Nephron (organoid): Measurements from ENCODE around the gene DUSP3.
A peak's percentile ranks its signal among the peaks of the same experiment; 100 is the strongest.

Experiments used
- H3K27ac Mint-ChIP-seq, 3 experiments: 2 replicates each; pipeline ENCODE4 v1.8.0; 2020; ENCODE audit warnings: mixed read lengths in 3 of 3, mild to moderate bottlenecking in 2 of 3, moderate library complexity in 1 of 3
- H3K27me3 Mint-ChIP-seq: 2 replicates; pipeline ENCODE4 v1.8.0; 2021; ENCODE audit warnings: low read depth, mild to moderate bottlenecking, moderate library complexity, mixed read lengths
- H3K36me3 Mint-ChIP-seq: 2 replicates; pipeline ENCODE4 v1.8.0; 2020; ENCODE audit warnings: low read depth, mixed read lengths
- H3K4me1 Mint-ChIP-seq: 2 replicates; pipeline ENCODE4 v1.8.0; 2020; ENCODE audit warnings: mixed read lengths
- H3K4me3 Mint-ChIP-seq, 3 experiments: 2 replicates each; pipeline ENCODE4 v1.8.0; 2020; ENCODE audit warnings: mild to moderate bottlenecking in 3 of 3, mixed read lengths in 3 of 3, moderate library complexity in 2 of 3
- H3K9me3 Mint-ChIP-seq: 2 replicates; pipeline ENCODE4 v1.8.0; 2020; ENCODE audit warnings: mixed read lengths
- TF ChIP-seq, protein P1 (sequence below), 3 experiments: fragments of 200-600 bp; sonication (generic); IDR thresholded peaks; one replicate each; pipeline ENCODE4 v1.5.0; 2021; ENCODE audit warnings: antibody characterized with exemption in 3 of 3; ENCODE audit not compliant: unreplicated experiment in 3 of 3

The DUSP3 gene

DNA sequence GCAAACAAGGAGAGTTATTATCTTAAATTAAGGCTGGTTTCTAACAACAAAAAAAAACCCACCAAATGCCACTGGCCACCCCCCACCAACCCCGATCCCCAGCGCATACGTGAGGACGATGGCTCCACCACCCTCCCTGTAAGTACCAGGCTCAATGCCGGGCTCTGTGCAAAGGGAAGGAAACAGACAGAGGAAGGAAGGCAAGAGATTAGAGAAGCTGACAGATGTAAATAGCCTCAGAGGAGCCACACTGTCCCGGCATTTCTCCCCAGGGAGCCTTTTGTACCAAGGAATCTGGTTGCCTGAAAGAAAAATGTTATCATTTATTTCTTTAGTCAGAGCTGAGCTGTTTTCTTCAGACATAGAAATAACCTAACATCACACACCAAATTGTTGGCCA is 33.2 kb downstream of the DUSP3 start:
- peaks cover 5% of the 10 kb centered on the region for H3K4me1 Mint-ChIP-seq
- H3K4me3 Mint-ChIP-seq: no peak overlapping the region
- H3K9me3 Mint-ChIP-seq: no peaks in the 10 kb centered on the region
- TF ChIP-seq, protein P1, sequence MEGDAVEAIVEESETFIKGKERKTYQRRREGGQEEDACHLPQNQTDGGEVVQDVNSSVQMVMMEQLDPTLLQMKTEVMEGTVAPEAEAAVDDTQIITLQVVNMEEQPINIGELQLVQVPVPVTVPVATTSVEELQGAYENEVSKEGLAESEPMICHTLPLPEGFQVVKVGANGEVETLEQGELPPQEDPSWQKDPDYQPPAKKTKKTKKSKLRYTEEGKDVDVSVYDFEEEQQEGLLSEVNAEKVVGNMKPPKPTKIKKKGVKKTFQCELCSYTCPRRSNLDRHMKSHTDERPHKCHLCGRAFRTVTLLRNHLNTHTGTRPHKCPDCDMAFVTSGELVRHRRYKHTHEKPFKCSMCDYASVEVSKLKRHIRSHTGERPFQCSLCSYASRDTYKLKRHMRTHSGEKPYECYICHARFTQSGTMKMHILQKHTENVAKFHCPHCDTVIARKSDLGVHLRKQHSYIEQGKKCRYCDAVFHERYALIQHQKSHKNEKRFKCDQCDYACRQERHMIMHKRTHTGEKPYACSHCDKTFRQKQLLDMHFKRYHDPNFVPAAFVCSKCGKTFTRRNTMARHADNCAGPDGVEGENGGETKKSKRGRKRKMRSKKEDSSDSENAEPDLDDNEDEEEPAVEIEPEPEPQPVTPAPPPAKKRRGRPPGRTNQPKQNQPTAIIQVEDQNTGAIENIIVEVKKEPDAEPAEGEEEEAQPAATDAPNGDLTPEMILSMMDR (IDR thresholded peaks at IDR 0.05; ENCODE audit: unreplicated experiment in 3 of 3): no peak
- peak overlapping the region in 1 of 3 experiments; percentile 36 for H3K27ac Mint-ChIP-seq
- peaks cover 53% of the 10 kb centered on the region for H3K27me3 Mint-ChIP-seq
- no peaks in the 10 kb centered on the region for H3K36me3 Mint-ChIP-seq

- Mint-ChIP-seq H3K36me3 (no peaks in the 10 kb centered on the region), H3K9me3 (no peaks in the 10 kb centered on the region), H3K4me1 (peaks cover 5% of the 10 kb centered on the region), H3K4me3 (no peak overlapping the region), H3K27ac (no peak overlapping the region), H3K27me3 (peaks cover 42% of the 10 kb centered on the region)
- TF ChIP-seq, protein P1 (IDR thresholded peaks at IDR 0.05; ENCODE audit: unreplicated experiment in 3 of 3): no peak
These were observed 37.1 kb downstream of the DUSP3 start for GRCh38 chr17:43741636-43742035.

DNA sequence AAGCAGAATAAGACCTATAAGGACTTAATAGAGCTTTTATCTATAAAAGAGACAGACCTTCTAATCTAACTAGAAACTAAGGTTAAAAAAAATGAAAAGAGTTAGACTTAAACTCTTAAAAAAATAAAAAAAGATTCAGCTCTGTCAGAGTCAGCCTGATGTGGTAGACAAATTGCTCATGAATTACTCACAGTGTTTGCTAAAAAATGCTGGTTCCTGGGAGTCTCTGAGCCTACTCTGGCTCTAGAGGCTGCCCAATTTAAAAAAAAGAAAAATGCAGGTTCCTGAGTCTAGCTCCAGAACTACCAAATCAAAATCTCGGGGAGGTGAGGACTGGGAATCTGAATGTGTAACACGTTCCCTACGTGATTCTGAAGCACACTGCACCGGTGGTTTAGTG is 38.2 kb downstream of the DUSP3 start:
- Mint-ChIP-seq H3K9me3 (no peaks in the 10 kb centered on the region), H3K27ac (no peak overlapping the region), H3K4me3 (no peak overlapping the region), H3K27me3 (peaks cover 31% of the 10 kb centered on the region), H3K4me1 (peaks cover 5% of the 10 kb centered on the region), H3K36me3 (no peaks in the 10 kb centered on the region)
- TF ChIP-seq, protein P1 (IDR thresholded peaks at IDR 0.05; ENCODE audit: unreplicated experiment in 3 of 3): no peak

- Mint-ChIP-seq H3K36me3 (no peaks in the 10 kb centered on the region), H3K27ac (no peak overlapping the region), H3K9me3 (no peaks in the 10 kb centered on the region), H3K27me3 (peaks cover 12% of the 10 kb centered on the region), H3K4me1 (no peaks in the 10 kb centered on the region), H3K4me3 (no peak overlapping the region)
- TF ChIP-seq, protein P1 (IDR thresholded peaks at IDR 0.05; ENCODE audit: unreplicated experiment in 3 of 3): no peak
These were observed 41.1 kb downstream of the DUSP3 start for GRCh38 chr17:43737722-43738121.

DNA sequence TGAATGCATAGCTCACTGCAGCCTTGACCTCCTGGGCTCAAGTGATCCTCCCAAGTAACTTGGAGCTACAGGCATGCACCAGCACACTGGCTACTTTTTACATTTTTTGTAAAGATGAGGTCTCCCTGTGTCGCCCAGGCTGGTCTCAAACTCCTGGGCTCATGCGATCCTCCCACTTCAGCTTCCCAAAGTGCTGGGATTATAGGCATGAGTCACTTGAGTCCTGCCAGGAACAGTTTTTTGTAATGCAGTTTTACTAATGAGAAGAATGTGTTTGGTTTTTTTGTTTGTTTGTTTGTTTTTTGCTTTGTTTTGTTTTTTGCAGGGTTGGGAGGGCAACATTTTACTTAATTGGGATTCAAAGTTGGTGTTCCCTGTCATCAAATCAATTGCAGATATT is 42.4 kb downstream of the DUSP3 start:
- no peaks in the 10 kb centered on the region for H3K9me3 Mint-ChIP-seq
- no peaks in the 10 kb centered on the region for H3K36me3 Mint-ChIP-seq
- no peaks in the 10 kb centered on the region for H3K4me1 Mint-ChIP-seq
- H3K27me3 Mint-ChIP-seq: peaks cover 6% of the 10 kb centered on the region
- no peak overlapping the region for H3K27ac Mint-ChIP-seq
- TF ChIP-seq, protein P1 (IDR thresholded peaks at IDR 0.05; ENCODE audit: unreplicated experiment in 3 of 3): no peak
- no peak overlapping the region for H3K4me3 Mint-ChIP-seq

DNA sequence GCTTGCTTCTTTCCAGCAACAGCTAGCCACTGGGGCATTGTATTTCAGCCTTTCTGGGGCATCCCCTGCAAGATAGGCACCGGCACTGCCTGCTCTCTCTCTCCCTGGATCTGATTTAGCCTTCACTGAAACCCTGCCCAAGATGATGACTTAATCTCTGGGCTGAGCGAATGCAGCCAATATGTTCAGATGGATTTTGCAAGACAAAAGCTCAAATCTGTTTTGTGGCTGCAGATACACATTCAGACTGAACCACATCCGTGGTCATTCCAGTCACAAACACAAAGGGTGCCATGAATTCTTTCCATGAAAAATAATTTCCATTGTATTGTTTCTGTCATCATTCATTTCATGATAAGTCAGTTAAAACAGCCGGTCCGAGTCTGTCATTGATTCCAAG is 44.4 kb downstream of the DUSP3 start:
- H3K4me1 Mint-ChIP-seq: no peaks in the 10 kb centered on the region
- TF ChIP-seq, protein P1 (IDR thresholded peaks at IDR 0.05; ENCODE audit: unreplicated experiment in 3 of 3): no peak
- H3K9me3 Mint-ChIP-seq: peaks cover 8% of the 10 kb centered on the region
- no peaks in the 10 kb centered on the region for H3K27me3 Mint-ChIP-seq
- H3K27ac Mint-ChIP-seq: no peak overlapping the region
- no peak overlapping the region for H3K4me3 Mint-ChIP-seq
- no peaks in the 10 kb centered on the region for H3K36me3 Mint-ChIP-seq
